ENCODE measurements around the gene OR51B4.

Gene OR51B4

GRCh38 chr11:5282628-5283027 is 19.1 kb downstream of the OR51B4 start:
- Histone ChIP-seq H3K4me3 (ENCODE audit: low read length) (no peak overlapping the region), H3K27ac (ENCODE audit: low read depth, low read length) (no peak overlapping the region), H3K27me3 (ENCODE audit: insufficient read depth, low read length) (no peaks in the 10 kb centered on the region), H3K4me1 (ENCODE audit: insufficient read depth, low read length) (0 out of 2 replicates have a peak, but pooled peaks cover 4% of the 10 kb centered on the region), H3K9ac (ENCODE audit: low read depth, low read length) (no peak overlapping the region), H3K9me3 (ENCODE audit: insufficient read depth, low read depth, low read length) (no peaks in the 10 kb centered on the region), H3K36me3 (ENCODE audit: insufficient read depth, low read length) (no peaks in the 10 kb centered on the region)
- WGBS: 92% methylated on average over 2 of the region's 2 CpGs

- Histone ChIP-seq H3K36me3 (ENCODE audit: insufficient read depth, low read length) (no peaks in the 10 kb centered on the region), H3K4me3 (ENCODE audit: low read length) (no peak overlapping the region)
Measured at GRCh38 chr11:5281596-5281995, 20.1 kb downstream of the OR51B4 start.

GRCh38 chr11:5280582-5281102 is 21.1 kb downstream of the OR51B4 start:
- no peak overlapping the region for H3K4me3 ChIP-seq (ENCODE audit: low read length)
- 64% methylated on average over 2 of the region's 3 CpGs for WGBS
- no peak overlapping the region for H3K9ac ChIP-seq (ENCODE audit: low read depth, low read length)
- H3K36me3 ChIP-seq (ENCODE audit: insufficient read depth, low read length): no peaks in the 10 kb centered on the region
- H3K27me3 ChIP-seq (ENCODE audit: insufficient read depth, low read length): no peaks in the 10 kb centered on the region
- no peaks in the 10 kb centered on the region for H3K9me3 ChIP-seq (ENCODE audit: insufficient read depth, low read depth, low read length)
- 0 out of 2 replicates have a peak, but pooled peaks cover 4% of the 10 kb centered on the region for H3K4me1 ChIP-seq (ENCODE audit: insufficient read depth, low read length)
- no peak overlapping the region for H3K27ac ChIP-seq (ENCODE audit: low read depth, low read length)

More at GRCh38 chr11:5281596-5281995, 20.1 kb downstream of the OR51B4 start:
- Histone ChIP-seq H3K9me3 (ENCODE audit: insufficient read depth, low read depth, low read length) (no peaks in the 10 kb centered on the region), H3K27ac (ENCODE audit: low read depth, low read length) (no peak overlapping the region), H3K9ac (ENCODE audit: low read depth, low read length) (no peak overlapping the region), H3K27me3 (ENCODE audit: insufficient read depth, low read length) (no peaks in the 10 kb centered on the region), H3K4me1 (ENCODE audit: insufficient read depth, low read length) (0 out of 2 replicates have a peak, but pooled peaks cover 4% of the 10 kb centered on the region)

- WGBS: 87% methylated on average over 4 of the region's 4 CpGs
- Histone ChIP-seq H3K9me3 (ENCODE audit: insufficient read depth, low read depth, low read length) (no peaks in the 10 kb centered on the region), H3K36me3 (ENCODE audit: insufficient read depth, low read length) (no peaks in the 10 kb centered on the region), H3K4me3 (ENCODE audit: low read length) (no peak overlapping the region), H3K9ac (ENCODE audit: low read depth, low read length) (no peak overlapping the region), H3K27ac (ENCODE audit: low read depth, low read length) (no peak overlapping the region), H3K4me1 (ENCODE audit: insufficient read depth, low read length) (0 out of 2 replicates have a peak, but pooled peaks cover 4% of the 10 kb centered on the region), H3K27me3 (ENCODE audit: insufficient read depth, low read length) (no peaks in the 10 kb centered on the region)
Measured at GRCh38 chr11:5279471-5280090, 22.2 kb downstream of the OR51B4 start.

GRCh38 chr11:5277807-5278382 is 23.9 kb downstream of the OR51B4 start:
- H3K27ac ChIP-seq (ENCODE audit: low read depth, low read length): no peak overlapping the region
- H3K9ac ChIP-seq (ENCODE audit: low read depth, low read length): no peak overlapping the region
- 96% methylated on average over 1 of the region's 1 CpG for WGBS

GRCh38 chr11:5276697-5277096 is 25.0 kb downstream of the OR51B4 start:
- H3K9ac ChIP-seq (ENCODE audit: low read depth, low read length): no peak overlapping the region
- H3K36me3 ChIP-seq (ENCODE audit: insufficient read depth, low read length): no peaks in the 10 kb centered on the region
- WGBS: 91% methylated on average over 2 of the region's 2 CpGs
- H3K4me1 ChIP-seq (ENCODE audit: insufficient read depth, low read length): 0 out of 2 replicates have a peak, but pooled peaks cover 4% of the 10 kb centered on the region
- H3K27ac ChIP-seq (ENCODE audit: low read depth, low read length): no peak overlapping the region
- no peak overlapping the region for H3K4me3 ChIP-seq (ENCODE audit: low read length)
- H3K9me3 ChIP-seq (ENCODE audit: insufficient read depth, low read depth, low read length): no peaks in the 10 kb centered on the region
- no peaks in the 10 kb centered on the region for H3K27me3 ChIP-seq (ENCODE audit: insufficient read depth, low read length)

More at GRCh38 chr11:5277807-5278382, 23.9 kb downstream of the OR51B4 start:
- H3K9me3 ChIP-seq (ENCODE audit: insufficient read depth, low read depth, low read length): no peaks in the 10 kb centered on the region
- 0 out of 2 replicates have a peak, but pooled peaks cover 4% of the 10 kb centered on the region for H3K4me1 ChIP-seq (ENCODE audit: insufficient read depth, low read length)
- no peaks in the 10 kb centered on the region for H3K27me3 ChIP-seq (ENCODE audit: insufficient read depth, low read length)
- H3K4me3 ChIP-seq (ENCODE audit: low read length): no peak overlapping the region
- no peaks in the 10 kb centered on the region for H3K36me3 ChIP-seq (ENCODE audit: insufficient read depth, low read length)

GRCh38 chr11:5275369-5276110 is 26.2 kb downstream of the OR51B4 start:
- no peak overlapping the region for H3K4me3 ChIP-seq (ENCODE audit: low read length)
- no peaks in the 10 kb centered on the region for H3K27me3 ChIP-seq (ENCODE audit: insufficient read depth, low read length)
- WGBS: 94% methylated on average over 6 of the region's 6 CpGs
- no peaks in the 10 kb centered on the region for H3K36me3 ChIP-seq (ENCODE audit: insufficient read depth, low read length)
- H3K9ac ChIP-seq (ENCODE audit: low read depth, low read length): no peak overlapping the region
- no peak overlapping the region for H3K27ac ChIP-seq (ENCODE audit: low read depth, low read length)
- H3K4me1 ChIP-seq (ENCODE audit: insufficient read depth, low read length): 0 out of 2 replicates have a peak, but pooled peaks cover under 1% of the 10 kb centered on the region
- no peaks in the 10 kb centered on the region for H3K9me3 ChIP-seq (ENCODE audit: insufficient read depth, low read depth, low read length)

- H3K4me3 ChIP-seq (ENCODE audit: low read length): no peak overlapping the region
- no peaks in the 10 kb centered on the region for H3K36me3 ChIP-seq (ENCODE audit: insufficient read depth, low read length)
- WGBS: 82% methylated on average over 5 of the region's 5 CpGs
- H3K9ac ChIP-seq (ENCODE audit: low read depth, low read length): no peak overlapping the region
- H3K27ac ChIP-seq (ENCODE audit: low read depth, low read length): no peak overlapping the region
- no peaks in the 10 kb centered on the region for H3K9me3 ChIP-seq (ENCODE audit: insufficient read depth, low read depth, low read length)
- H3K4me1 ChIP-seq (ENCODE audit: insufficient read depth, low read length): no peaks in the 10 kb centered on the region
- H3K27me3 ChIP-seq (ENCODE audit: insufficient read depth, low read length): no peaks in the 10 kb centered on the region
Measured at GRCh38 chr11:5274395-5274794, 27.4 kb downstream of the OR51B4 start.

GRCh38 chr11:5272395-5273017 is 29.2 kb downstream of the OR51B4 start:
- Histone ChIP-seq H3K27ac (ENCODE audit: low read depth, low read length) (no peak overlapping the region), H3K27me3 (ENCODE audit: insufficient read depth, low read length) (no peaks in the 10 kb centered on the region), H3K4me3 (ENCODE audit: low read length) (no peak overlapping the region), H3K9ac (ENCODE audit: low read depth, low read length) (no peak overlapping the region), H3K9me3 (ENCODE audit: insufficient read depth, low read depth, low read length) (no peaks in the 10 kb centered on the region), H3K36me3 (ENCODE audit: insufficient read depth, low read length) (no peaks in the 10 kb centered on the region), H3K4me1 (ENCODE audit: insufficient read depth, low read length) (no peaks in the 10 kb centered on the region)
- WGBS: 89% methylated on average over 3 of the region's 4 CpGs

GRCh38 chr11:5269715-5270147 is 32.0 kb downstream of the OR51B4 start, which contains the start of gene HBE1:
HBE1 (minus strand) TSS chr11:5269945; CDS start chr11:5269890, 55 bp downstream.
- no peak within 1 kb of the TSS for H3K9ac ChIP-seq (ENCODE audit: low read depth, low read length)
- 94% methylated on average over 4 of the region's 4 CpGs for WGBS
- H3K27ac ChIP-seq (ENCODE audit: low read depth, low read length): no peak within 1 kb of the TSS
- no peaks in the 10 kb centered on the region for H3K27me3 ChIP-seq (ENCODE audit: insufficient read depth, low read length)
- H3K9me3 ChIP-seq (ENCODE audit: insufficient read depth, low read depth, low read length): no peaks in the 10 kb centered on the region
- H3K4me3 ChIP-seq (ENCODE audit: low read length): no peak within 1 kb of the TSS
- no peaks in the 10 kb centered on the region for H3K36me3 ChIP-seq (ENCODE audit: insufficient read depth, low read length)
- no peaks in the 10 kb centered on the region for H3K4me1 ChIP-seq (ENCODE audit: insufficient read depth, low read length)

All from HUES64 (cell line).